Liver (tissue), 9 donors: ENCODE data around the gene TMEM190. TPM values are rescaled to one million over a fixed set of nuclear protein-coding genes. Genes with fewer than 3 reads are reported as not detected.

Experiments
- DNase-seq: peaks from one replicate; pipeline ENCODE4 v3.0.0-alpha.2; 2017; ENCODE audit warnings: low spot score
- H3K27ac ChIP-seq, 2 donors: one replicate each; pipeline ENCODE4 v1.7.0; 2013; ENCODE audit warnings: inconsistent platforms in 2 of 2, low read length in 2 of 2, control low read depth in 1 of 2, low read depth in 1 of 2, mild to moderate bottlenecking in 1 of 2
- H3K27me3 ChIP-seq, 4 donors: one replicate each; pipeline versions ENCODE4 v1.6.1 to v1.7.0; 2013; ENCODE audit warnings: low read length in 3 of 4, inconsistent platforms in 1 of 4, mild to moderate bottlenecking in 1 of 4, moderate library complexity in 1 of 4; ENCODE audit not compliant: control insufficient read depth in 4 of 4, insufficient read depth in 4 of 4
- H3K36me3 ChIP-seq, 4 donors: one replicate each; pipeline versions ENCODE4 v1.6.1 to v1.7.0; 2013; ENCODE audit warnings: low read length in 3 of 4, mild to moderate bottlenecking in 3 of 4, low read depth in 1 of 4, moderate library complexity in 1 of 4; ENCODE audit not compliant: control insufficient read depth in 4 of 4, insufficient read depth in 3 of 4
- H3K4me1 ChIP-seq, 4 donors: one replicate each; pipeline versions ENCODE4 v1.6.1 to v1.7.0; 2013; ENCODE audit warnings: low read length in 3 of 4, mild to moderate bottlenecking in 3 of 4, moderate library complexity in 1 of 4; ENCODE audit not compliant: control insufficient read depth in 4 of 4, insufficient read depth in 4 of 4
- H3K4me3 ChIP-seq, 3 donors: one replicate each; pipeline versions ENCODE4 v1.6.1 to v1.7.0; 2013; ENCODE audit warnings: low read length in 3 of 3, control low read depth in 1 of 3, low read depth in 1 of 3, mild to moderate bottlenecking in 1 of 3
- H3K9ac ChIP-seq, 2 donors: one replicate each; pipeline ENCODE4 v1.7.0; 2013; ENCODE audit warnings: low read length in 2 of 2, mild to moderate bottlenecking in 2 of 2, moderate library complexity in 2 of 2, control low read depth in 1 of 2, low read depth in 1 of 2
- H3K9me3 ChIP-seq, 4 donors: one replicate each; pipeline versions ENCODE4 v1.6.1 to v1.7.0; 2013; ENCODE audit warnings: low read length in 3 of 4; ENCODE audit not compliant: control insufficient read depth in 4 of 4
- ATF3 ChIP-seq: IDR thresholded peaks from 2 replicates; pipeline ENCODE4 v1.6.1; 2016; ENCODE audit warnings: antibody characterized with exemption
- CTCF ChIP-seq: fragments of 150-350 bp; IDR thresholded peaks from 2 replicates; pipeline ENCODE4 v1.5.1; 2017; ENCODE audit warnings: improper control_type of control experiment, low read depth, low read length; ENCODE audit not compliant: missing input control
- EGR1 ChIP-seq, 2 donors: IDR thresholded peaks; 2 replicates each; pipeline ENCODE4 v1.6.1; 2016 to 2018; ENCODE audit warnings: antibody characterized with exemption in 2 of 2, low read depth in 2 of 2
- FOXA1 ChIP-seq: IDR thresholded peaks from 2 replicates; pipeline ENCODE4 v1.6.1; 2016; ENCODE audit warnings: antibody characterized with exemption
- FOXA2 ChIP-seq: IDR thresholded peaks from 2 replicates; pipeline ENCODE4 v1.6.1; 2016; ENCODE audit warnings: antibody characterized with exemption
- GABPA ChIP-seq, 2 donors: IDR thresholded peaks in 1 of 2; conservative IDR thresholded peaks in 1 of 2; 2 replicates each; pipeline ENCODE4 v1.6.1; 2016; ENCODE audit warnings: antibody characterized with exemption in 2 of 2, mild to moderate bottlenecking in 1 of 2, moderate library complexity in 1 of 2
- HNF4G ChIP-seq: IDR thresholded peaks from 2 replicates; pipeline ENCODE4 v1.6.1; 2016; ENCODE audit warnings: antibody characterized with exemption
- JUND ChIP-seq, 2 donors: IDR thresholded peaks; 2 replicates each; pipeline ENCODE4 v1.6.1; 2016; ENCODE audit warnings: antibody characterized with exemption in 2 of 2
- MAX ChIP-seq: IDR thresholded peaks from 2 replicates; pipeline ENCODE4 v1.6.1; 2016; ENCODE audit warnings: antibody characterized with exemption
- NR2F2 ChIP-seq: IDR thresholded peaks from 2 replicates; pipeline ENCODE4 v1.6.1; 2016; ENCODE audit warnings: antibody characterized with exemption
- REST ChIP-seq: IDR thresholded peaks from 2 replicates; pipeline ENCODE4 v1.6.1; 2016; ENCODE audit warnings: antibody characterized with exemption, mild to moderate bottlenecking
- RXRA ChIP-seq, 2 donors: IDR thresholded peaks; 2 replicates each; pipeline ENCODE4 v1.6.1; 2017 to 2018; ENCODE audit warnings: antibody characterized with exemption in 2 of 2, mild to moderate bottlenecking in 1 of 2
- SP1 ChIP-seq: IDR thresholded peaks from 2 replicates; pipeline ENCODE4 v1.6.1; 2018; ENCODE audit warnings: antibody characterized with exemption, mild to moderate bottlenecking
- YY1 ChIP-seq: IDR thresholded peaks from 2 replicates; pipeline ENCODE4 v1.6.1; 2016; ENCODE audit warnings: antibody characterized with exemption, mild to moderate bottlenecking
- ZBTB33 ChIP-seq: IDR thresholded peaks from 2 replicates; pipeline ENCODE4 v1.6.1; 2016; ENCODE audit warnings: antibody characterized with exemption
- WGBS: extraction: QIAGEN DNeasy Blood & Tissue Kit; methylation state at CpG from one replicate; pipeline ENCODE4 v1.1.7; 2013; 5-methylcytosine and 5-hydroxymethylcytosine counted together
- polyA plus RNA-seq, 2 donors: library from polyadenylated mRNA; stranded (reverse) in 1 of 2; unstranded in 1 of 2; fragments of 200-250 nt in 1 of 2; fragments of >200 nt in 1 of 2; fragmentation: Nextera tagmentation in 1 of 2; extraction: Ambion mirVana in 1 of 2; gene quantifications; one replicate each; pipeline versions ENCODE4 v1.2.1 to v1.2.3, GENCODE V29; 2013 to 2015
- total RNA-seq, 2 donors: library from RNA; depleted of rRNA; stranded (reverse); fragments of >200 nt; gene quantifications; one replicate each; pipeline ENCODE4 v1.2.3, GENCODE V29; 2014
- donor health status: healthy.
- donor health status: healthy.
- donor health status: healthy.
- donor health status: healthy.
- donor health status: healthy.

TMEM190 gene
- total and polyA plus RNA-seq, 4 donors: not detected

- peaks cover 0 to 2% (median 0%) of the 10 kb centered on the region in 4 donors for H3K36me3 ChIP-seq
- H3K27ac ChIP-seq: no peak overlapping the region
- H3K9ac ChIP-seq: no peak overlapping the region
- DNase-seq: no peak
- H3K4me3 ChIP-seq: no peak overlapping the region
- no peaks in the 10 kb centered on the region for H3K9me3 ChIP-seq
- 79% methylated on average over 11 of the region's 11 CpGs for WGBS
- H3K4me1 ChIP-seq: peaks cover 0 to 4% (median 1%) of the 10 kb centered on the region in 4 donors
- H3K27me3 ChIP-seq: peaks cover 0 to 8% (median 6%) of the 10 kb centered on the region in 4 donors
- TF ChIP-seq ZBTB33 (no peak), FOXA2 (no peak), JUND (IDR thresholded peaks at IDR 0.05) (no peak), ATF3 (no peak)
Observed at GRCh38 chr19:55350620-55351315, 25.9 kb upstream of the TMEM190 start.

- Histone ChIP-seq H3K4me3 (no peak overlapping the region), H3K4me1 (peaks cover 0 to 4% (median 1%) of the 10 kb centered on the region in 4 donors), H3K36me3 (no peaks in the 10 kb centered on the region), H3K9me3 (no peaks in the 10 kb centered on the region), H3K9ac (no peak overlapping the region), H3K27me3 (peaks cover 0 to 8% (median 6%) of the 10 kb centered on the region in 4 donors), H3K27ac (no peak overlapping the region)
- no peak for DNase-seq
- 74% methylated on average over 6 of the region's 6 CpGs for WGBS
- TF ChIP-seq HNF4G: no peak
- TF ChIP-seq ATF3: no peak
- TF ChIP-seq REST: no peak
- no peak for TF ChIP-seq FOXA2
- TF ChIP-seq RXRA (IDR thresholded peaks at IDR 0.05): no peak
- no peak for TF ChIP-seq GABPA (IDR thresholded peaks at IDR 0.05 in 1 of 2, conservative IDR thresholded peaks at IDR 0.05 in 1 of 2)
- no peak for TF ChIP-seq YY1
- TF ChIP-seq JUND (IDR thresholded peaks at IDR 0.05): no peak
- TF ChIP-seq EGR1 (IDR thresholded peaks at IDR 0.05; ENCODE audit: low read depth in 2 of 2): no peak
- TF ChIP-seq NR2F2: no peak
- TF ChIP-seq SP1: no peak
- TF ChIP-seq CTCF: no peak
- no peak for TF ChIP-seq MAX
- TF ChIP-seq FOXA1: no peak
Observed at GRCh38 chr19:55352040-55352439, 24.6 kb upstream of the TMEM190 start.
